NB4 (cell line): ENCODE data around the gene NUDCD3.

ENCODE experiments used
- CTCF ChIP-seq: IDR thresholded peaks from one replicate; pipeline ENCODE4 v1.5.1; 2012; ENCODE audit warnings: low read depth, low read length
- MYC ChIP-seq: IDR thresholded peaks from 2 replicates; pipeline ENCODE4 v1.6.1; 2011; ENCODE audit warnings: low read depth, low read length
- POLR2A ChIP-seq: IDR thresholded peaks from 2 replicates; pipeline ENCODE4 v1.6.1; 2011; ENCODE audit warnings: mild to moderate bottlenecking; ENCODE audit not compliant: insufficient read length; ENCODE audit errors: extremely low read depth

DNA sequence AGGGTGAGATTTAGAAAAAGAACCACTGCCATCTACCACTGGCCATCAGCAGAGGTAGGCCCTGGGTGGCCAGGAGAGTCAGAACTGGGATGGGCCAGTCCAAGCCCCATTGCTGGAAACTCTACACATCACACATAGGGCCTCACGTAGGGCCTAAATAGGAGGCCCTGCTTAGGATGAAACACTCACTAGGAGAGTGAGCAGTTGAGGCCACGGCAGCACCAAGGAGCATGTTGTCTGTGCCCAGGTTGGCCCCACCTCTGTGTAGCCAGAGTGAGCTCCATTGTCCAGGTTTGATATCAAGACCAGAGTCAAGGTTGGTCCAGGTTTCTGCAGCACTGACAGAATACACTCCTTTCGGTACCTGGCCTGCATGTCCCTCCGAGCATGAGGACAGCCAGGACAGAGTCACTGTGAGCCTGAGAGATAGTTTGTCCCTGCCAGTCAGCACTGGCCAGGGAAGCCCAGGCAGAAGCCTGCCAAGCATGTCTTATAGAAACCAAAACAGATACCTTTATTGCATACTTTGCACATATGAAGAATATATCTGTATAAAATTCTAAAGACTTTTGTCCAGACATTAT is 87.2 kb downstream of the NUDCD3 start:
- TF ChIP-seq MYC, result no peak
- no peak for TF ChIP-seq CTCF
- no peak for TF ChIP-seq POLR2A
